ENCODE measurements around the gene TMEM19. TPM values are rescaled to one million over a fixed set of nuclear protein-coding genes. Genes with fewer than 3 reads are reported as not detected.
A peak's percentile ranks its signal among the peaks of the same experiment; 100 is the strongest.
"Not testable (repeated sequence)": the region's sequence is repeated elsewhere in the genome, so short reads cannot be mapped to it uniquely, and the experiment has no call there.

The TMEM19 gene
- total RNA-seq, 2 donors from 2014 or later = 37.7 to 39.2 TPM

- no peaks in the 10 kb centered on the region for H3K9me3 ChIP-seq
- no peak for DNase-seq
Measured at GRCh38 chr12:71683633-71684032, 2.2 kb upstream of the TMEM19 start.

GRCh38 chr12:71684081-71684480 lies 1.8 kb upstream of the TMEM19 start:
- Histone ChIP-seq H3K9me3 (no peaks in the 10 kb centered on the region), H3K27ac (no peak overlapping the region), H3K4me1 (peaks cover 4% of the 10 kb centered on the region), H3K36me3 (no peaks in the 10 kb centered on the region), H3K27me3 (no peaks in the 10 kb centered on the region), H3K4me3 (no peak overlapping the region), H3K9ac (ENCODE audit: low read depth in 2 of 2, low read length in 2 of 2) (no peak overlapping the region)
- TF ChIP-seq, protein P1, sequence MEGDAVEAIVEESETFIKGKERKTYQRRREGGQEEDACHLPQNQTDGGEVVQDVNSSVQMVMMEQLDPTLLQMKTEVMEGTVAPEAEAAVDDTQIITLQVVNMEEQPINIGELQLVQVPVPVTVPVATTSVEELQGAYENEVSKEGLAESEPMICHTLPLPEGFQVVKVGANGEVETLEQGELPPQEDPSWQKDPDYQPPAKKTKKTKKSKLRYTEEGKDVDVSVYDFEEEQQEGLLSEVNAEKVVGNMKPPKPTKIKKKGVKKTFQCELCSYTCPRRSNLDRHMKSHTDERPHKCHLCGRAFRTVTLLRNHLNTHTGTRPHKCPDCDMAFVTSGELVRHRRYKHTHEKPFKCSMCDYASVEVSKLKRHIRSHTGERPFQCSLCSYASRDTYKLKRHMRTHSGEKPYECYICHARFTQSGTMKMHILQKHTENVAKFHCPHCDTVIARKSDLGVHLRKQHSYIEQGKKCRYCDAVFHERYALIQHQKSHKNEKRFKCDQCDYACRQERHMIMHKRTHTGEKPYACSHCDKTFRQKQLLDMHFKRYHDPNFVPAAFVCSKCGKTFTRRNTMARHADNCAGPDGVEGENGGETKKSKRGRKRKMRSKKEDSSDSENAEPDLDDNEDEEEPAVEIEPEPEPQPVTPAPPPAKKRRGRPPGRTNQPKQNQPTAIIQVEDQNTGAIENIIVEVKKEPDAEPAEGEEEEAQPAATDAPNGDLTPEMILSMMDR (IDR thresholded peaks at IDR 0.05) = no peak
- intact Hi-C loops (cut with DNase I) = no loop called here
- no peak for DNase-seq

More at GRCh38 chr12:71683633-71684032, 2.2 kb upstream of the TMEM19 start:
- TF ChIP-seq, protein P1 (IDR thresholded peaks at IDR 0.05) = no peak
- Histone ChIP-seq H3K4me3 (no peak overlapping the region), H3K9ac (ENCODE audit: low read depth in 2 of 2, low read length in 2 of 2) (no peak overlapping the region), H3K36me3 (no peaks in the 10 kb centered on the region), H3K4me1 (no peaks in the 10 kb centered on the region), H3K27me3 (no peaks in the 10 kb centered on the region), H3K27ac (no peak overlapping the region)
- intact Hi-C loops (cut with DNase I) = no loop called here

- Histone ChIP-seq H3K4me3 (peak overlapping the region; percentile 66), H3K36me3 (no peaks in the 10 kb centered on the region), H3K9ac (ENCODE audit: low read depth in 2 of 2, low read length in 2 of 2) (peak overlapping the region; percentile 75 to 94), H3K27me3 (no peaks in the 10 kb centered on the region), H3K4me1 (peaks cover 7% of the 10 kb centered on the region), H3K27ac (peak overlapping the region; percentile 92), H3K9me3 (no peaks in the 10 kb centered on the region)
- peak; percentile 25 for DNase-seq
- intact Hi-C loops (cut with DNase I) = no loop called here
- TF ChIP-seq, protein P1 (IDR thresholded peaks at IDR 0.05) = no peak
Measured at GRCh38 chr12:71685312-71685906, 473 bp upstream of the TMEM19 start.

- H3K36me3 ChIP-seq = no peaks in the 10 kb centered on the region
- intact Hi-C loops (cut with DNase I) = loop anchor here (2.0 kb wide), 1 partner anchor 60 kb away; no protein-coding TSS in a partner anchor
- peaks cover 7% of the 10 kb centered on the region for H3K4me1 ChIP-seq
- H3K4me3 ChIP-seq = peak overlapping the region; percentile 66
- TF ChIP-seq, protein P1 (IDR thresholded peaks at IDR 0.05) = no peak
- DNase-seq = no peak
- H3K27me3 ChIP-seq = no peaks in the 10 kb centered on the region
- H3K9me3 ChIP-seq = no peaks in the 10 kb centered on the region
- peak overlapping the region; percentile 92 for H3K27ac ChIP-seq
- peak overlapping the region; percentile 51 to 94 for H3K9ac ChIP-seq (ENCODE audit: low read depth in 2 of 2, low read length in 2 of 2)
Measured at GRCh38 chr12:71686658-71687025, 760 bp downstream of the TMEM19 start.

DNA sequence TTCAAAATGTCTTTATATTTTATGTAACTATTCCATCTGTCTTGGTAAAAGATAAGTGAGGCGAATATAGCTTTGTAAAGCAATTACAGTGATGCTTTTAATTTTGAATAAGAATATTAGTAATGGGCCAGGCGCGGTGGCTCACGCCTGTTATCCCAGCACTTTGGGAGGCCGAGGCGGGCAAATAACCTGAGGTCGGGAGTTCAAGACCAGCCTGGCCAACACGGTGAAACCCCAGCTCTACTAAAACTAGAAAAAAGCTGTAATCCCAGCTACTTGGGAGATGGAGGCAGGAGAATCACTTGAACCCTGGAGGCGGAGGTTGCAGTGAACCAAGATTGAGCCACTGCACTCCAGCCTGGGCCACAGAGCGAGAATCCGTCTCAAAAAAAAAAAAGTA lies 1.3 kb downstream of the TMEM19 start:
- H3K36me3 ChIP-seq, H3K4me1 ChIP-seq, H3K9me3 ChIP-seq, H3K27me3 ChIP-seq: not testable (repeated sequence)
- H3K27ac ChIP-seq = peak overlapping the region; percentile 92
- peak overlapping the region; percentile 5 to 94 for H3K9ac ChIP-seq (ENCODE audit: low read depth in 2 of 2, low read length in 2 of 2)
- intact Hi-C loops (cut with DNase I) = loop anchor here (2.0 kb wide), 1 partner anchor 60 kb away; no protein-coding TSS in a partner anchor
- H3K4me3 ChIP-seq = peak overlapping the region; percentile 66
- DNase-seq = peak; percentile 21

GRCh38 chr12:71688961-71689570 lies 3.2 kb downstream of the TMEM19 start:
- Histone ChIP-seq H3K4me3 (no peak overlapping the region), H3K9me3 (no peaks in the 10 kb centered on the region), H3K36me3 (no peaks in the 10 kb centered on the region), H3K27me3 (no peaks in the 10 kb centered on the region), H3K9ac (ENCODE audit: low read depth in 2 of 2, low read length in 2 of 2) (peak overlapping the region in 1 of 2 donors; percentile 94), H3K4me1 (peaks cover 7% of the 10 kb centered on the region), H3K27ac (no peak overlapping the region)
- TF ChIP-seq, protein P1 (IDR thresholded peaks at IDR 0.05) = no peak
- no peak for DNase-seq
- intact Hi-C loops (cut with DNase I) = no loop called here
